Glutamatergic neuron (in vitro differentiated cells): ENCODE results near the gene ARHGAP6. TPM values are rescaled to one million over a fixed set of nuclear protein-coding genes. Genes with fewer than 3 reads are reported as not detected.

Experiments
- DNase-seq: peaks from one replicate; pipeline ENCODE4 v3.0.0; 2022
- H3K27ac Mint-ChIP-seq: one replicate; pipeline ENCODE4 v1.8.0; 2020; ENCODE audit warnings: mild to moderate bottlenecking, mixed read lengths, inconsistent platforms; ENCODE audit not compliant: unreplicated experiment
- H3K27me3 Mint-ChIP-seq: one replicate; pipeline ENCODE4 v1.8.0; 2020; ENCODE audit warnings: mild to moderate bottlenecking, moderate library complexity, mixed read lengths, inconsistent platforms; ENCODE audit not compliant: unreplicated experiment
- H3K36me3 Mint-ChIP-seq: one replicate; pipeline ENCODE4 v1.8.0; 2020; ENCODE audit warnings: mild to moderate bottlenecking, mixed read lengths, inconsistent platforms; ENCODE audit not compliant: unreplicated experiment
- H3K4me1 Mint-ChIP-seq: one replicate; pipeline ENCODE4 v1.8.0; 2020; ENCODE audit warnings: mild to moderate bottlenecking, low read depth, mixed read lengths, inconsistent platforms; ENCODE audit not compliant: unreplicated experiment
- H3K4me3 Mint-ChIP-seq: one replicate; pipeline ENCODE4 v1.8.0; 2020; ENCODE audit warnings: mild to moderate bottlenecking, mixed read lengths, inconsistent platforms; ENCODE audit not compliant: unreplicated experiment
- H3K9me3 Mint-ChIP-seq: one replicate; pipeline ENCODE4 v1.8.0; 2020; ENCODE audit warnings: mild to moderate bottlenecking, moderate library complexity, mixed read lengths, inconsistent platforms; ENCODE audit not compliant: unreplicated experiment
- CTCF ChIP-seq: fragments of 200-600 bp; sonication (generic); IDR thresholded peaks from one replicate; pipeline ENCODE4 v1.5.0; 2021; ENCODE audit not compliant: partially characterized antibody, unreplicated experiment
- total RNA-seq: library from RNA; stranded (reverse); fragmentation: NEBNext Ultra II Directional; extraction: Animal tissue kit (Norgen Biotek cat#: 25700); gene quantifications from one replicate; pipeline ENCODE4 v1.2.1, GENCODE V29; 2021; ENCODE audit not compliant: unreplicated experiment

Gene ARHGAP6
- total RNA-seq, 1 donor from 2014 or later, result 3.6 TPM

- Mint-ChIP-seq H3K4me1 (peaks cover 5% of the 10 kb centered on the region), H3K27me3 (no peaks in the 10 kb centered on the region), H3K27ac (no peak overlapping the region), H3K4me3 (no peak overlapping the region), H3K9me3 (no peaks in the 10 kb centered on the region), H3K36me3 (no peaks in the 10 kb centered on the region)
- no peak for TF ChIP-seq CTCF
- no peak for DNase-seq
These were observed 191.7 kb downstream of the ARHGAP6 start for GRCh38 chrX:11474021-11474420.

GRCh38 chrX:11472879-11473278 is 192.8 kb downstream of the ARHGAP6 start:
- Mint-ChIP-seq H3K36me3 (no peaks in the 10 kb centered on the region), H3K9me3 (no peaks in the 10 kb centered on the region), H3K27ac (no peak overlapping the region), H3K4me3 (no peak overlapping the region), H3K27me3 (no peaks in the 10 kb centered on the region), H3K4me1 (no peaks in the 10 kb centered on the region)
- no peak for TF ChIP-seq CTCF
- no peak for DNase-seq

- H3K9me3 Mint-ChIP-seq, result no peaks in the 10 kb centered on the region
- no peak for DNase-seq
- no peak overlapping the region for H3K27ac Mint-ChIP-seq
- H3K4me3 Mint-ChIP-seq, result no peak overlapping the region
- TF ChIP-seq CTCF, result no peak
- no peaks in the 10 kb centered on the region for H3K36me3 Mint-ChIP-seq
- no peaks in the 10 kb centered on the region for H3K4me1 Mint-ChIP-seq
- H3K27me3 Mint-ChIP-seq, result no peaks in the 10 kb centered on the region
These were observed 193.3 kb downstream of the ARHGAP6 start for GRCh38 chrX:11472381-11472780.

GRCh38 chrX:11470250-11470974 is 195.3 kb downstream of the ARHGAP6 start:
- H3K4me1 Mint-ChIP-seq, result no peaks in the 10 kb centered on the region
- no peaks in the 10 kb centered on the region for H3K27me3 Mint-ChIP-seq
- H3K4me3 Mint-ChIP-seq, result no peak overlapping the region
- no peaks in the 10 kb centered on the region for H3K9me3 Mint-ChIP-seq
- DNase-seq, result no peak
- TF ChIP-seq CTCF, result no peak
- no peak overlapping the region for H3K27ac Mint-ChIP-seq
- H3K36me3 Mint-ChIP-seq, result no peaks in the 10 kb centered on the region

- no peaks in the 10 kb centered on the region for H3K27me3 Mint-ChIP-seq
- H3K4me1 Mint-ChIP-seq, result no peaks in the 10 kb centered on the region
- no peak for DNase-seq
- no peak for TF ChIP-seq CTCF
- H3K27ac Mint-ChIP-seq, result no peak overlapping the region
- no peaks in the 10 kb centered on the region for H3K36me3 Mint-ChIP-seq
- H3K4me3 Mint-ChIP-seq, result no peak overlapping the region
- H3K9me3 Mint-ChIP-seq, result no peaks in the 10 kb centered on the region
These were observed 199.9 kb downstream of the ARHGAP6 start for GRCh38 chrX:11465648-11466411.
